Vagina (tissue), 2 donors: ENCODE measurements around the gene TPP1.

Experiments
- POLR2A ChIP-seq, 2 donors: fragments of 450-650 bp; IDR thresholded peaks; one replicate each; pipeline ENCODE4 v1.6.1; 2017; ENCODE audit warnings: antibody characterized with exemption in 2 of 2, mild to moderate bottlenecking in 2 of 2, moderate library complexity in 2 of 2
- POLR2AphosphoS5 ChIP-seq, 2 donors: sonication (generic); formaldehyde crosslinking; IDR thresholded peaks; one replicate each; pipeline ENCODE4 v1.9.0; 2017; ENCODE audit warnings: antibody characterized with exemption in 2 of 2, mild to moderate bottlenecking in 2 of 2, low read depth in 1 of 2; ENCODE audit not compliant: insufficient read depth in 1 of 2
- TF ChIP-seq, protein P1 (sequence below), 3 experiments: fragments of 450-650 bp in 2 of 3; fragments of 200-600 bp in 1 of 3; sonication (generic) in 1 of 3; IDR thresholded peaks; one replicate each; pipeline ENCODE4 v1.5.1; 2017 to 2019; ENCODE audit warnings: antibody characterized with exemption in 3 of 3, mild to moderate bottlenecking in 2 of 3, moderate library complexity in 2 of 3

DNA sequence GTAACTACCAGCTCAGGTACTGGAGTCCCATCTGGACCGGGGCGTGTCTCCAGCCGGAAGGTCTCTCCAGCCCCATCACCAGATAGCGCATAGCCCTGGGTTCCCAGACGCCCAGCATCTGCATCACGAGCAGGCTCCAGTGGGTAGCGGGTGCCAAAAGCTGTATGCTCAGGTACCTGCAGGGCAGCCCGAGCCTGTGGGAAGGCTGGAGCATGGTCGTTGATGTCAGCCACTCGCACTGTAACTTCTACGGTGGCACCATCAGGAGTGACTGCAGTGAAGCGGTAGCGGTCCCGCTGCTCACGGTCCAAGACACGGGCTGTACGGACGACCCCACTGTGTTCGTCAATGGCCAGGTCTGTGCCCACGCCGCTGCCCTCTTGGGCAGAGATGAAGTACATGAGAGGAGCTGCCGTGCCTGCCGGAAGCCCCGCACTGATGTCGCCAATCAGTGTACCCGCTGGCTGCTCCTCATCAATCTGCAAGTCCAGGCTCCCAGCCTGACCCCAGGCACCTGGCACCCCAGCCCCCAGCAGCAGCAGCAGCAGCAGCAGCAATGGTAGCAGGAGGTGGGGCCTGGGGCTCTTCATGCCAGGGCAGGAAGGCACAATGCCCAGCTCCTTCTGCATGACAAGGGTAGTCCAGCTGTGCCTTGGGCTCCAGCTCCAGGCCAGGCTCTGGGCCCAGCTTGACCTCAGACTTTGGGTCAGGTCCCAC, 21.9 kb upstream of the TPP1 start:
- TF ChIP-seq, protein P1, sequence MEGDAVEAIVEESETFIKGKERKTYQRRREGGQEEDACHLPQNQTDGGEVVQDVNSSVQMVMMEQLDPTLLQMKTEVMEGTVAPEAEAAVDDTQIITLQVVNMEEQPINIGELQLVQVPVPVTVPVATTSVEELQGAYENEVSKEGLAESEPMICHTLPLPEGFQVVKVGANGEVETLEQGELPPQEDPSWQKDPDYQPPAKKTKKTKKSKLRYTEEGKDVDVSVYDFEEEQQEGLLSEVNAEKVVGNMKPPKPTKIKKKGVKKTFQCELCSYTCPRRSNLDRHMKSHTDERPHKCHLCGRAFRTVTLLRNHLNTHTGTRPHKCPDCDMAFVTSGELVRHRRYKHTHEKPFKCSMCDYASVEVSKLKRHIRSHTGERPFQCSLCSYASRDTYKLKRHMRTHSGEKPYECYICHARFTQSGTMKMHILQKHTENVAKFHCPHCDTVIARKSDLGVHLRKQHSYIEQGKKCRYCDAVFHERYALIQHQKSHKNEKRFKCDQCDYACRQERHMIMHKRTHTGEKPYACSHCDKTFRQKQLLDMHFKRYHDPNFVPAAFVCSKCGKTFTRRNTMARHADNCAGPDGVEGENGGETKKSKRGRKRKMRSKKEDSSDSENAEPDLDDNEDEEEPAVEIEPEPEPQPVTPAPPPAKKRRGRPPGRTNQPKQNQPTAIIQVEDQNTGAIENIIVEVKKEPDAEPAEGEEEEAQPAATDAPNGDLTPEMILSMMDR (IDR thresholded peaks at IDR 0.05) = no peak
- TF ChIP-seq POLR2AphosphoS5 (IDR thresholded peaks at IDR 0.05; ENCODE audit: insufficient read depth in 1 of 2, low read depth in 1 of 2) = no peak
- TF ChIP-seq POLR2A (IDR thresholded peaks at IDR 0.05) = no peak
